M059J (cell line): ENCODE data around the gene RNF169. TPM values are rescaled to one million over a fixed set of nuclear protein-coding genes. Genes with fewer than 3 reads are reported as not detected.
A peak's percentile ranks its signal among the peaks of the same experiment; 100 is the strongest.
"Not testable (repeated sequence)": the region's sequence is repeated elsewhere in the genome, so short reads cannot be mapped to it uniquely, and the experiment has no call there.

Source experiments
- DNase-seq: peaks from one replicate; pipeline ENCODE4 v3.0.0-alpha.2; 2012; ENCODE audit warnings: low read depth
- total RNA-seq: library from RNA; depleted of rRNA; stranded (reverse); fragments of >200 nt; shearing (Covaris generic); gene quantifications from 2 replicates; pipeline ENCODE4 v1.2.3, GENCODE V29; 2014

The RNF169 gene
- total RNA-seq, 1 experiment from 2014 or later: 16.9 TPM

GRCh38 chr11:74824285-74824982 is 75.8 kb downstream of the RNF169 start:
- DNase-seq: no peak

- not testable (repeated sequence) for DNase-seq
Measured at GRCh38 chr11:74825596-74825995, 76.9 kb downstream of the RNF169 start.

- DNase-seq: no peak
Measured at GRCh38 chr11:74826901-74827300, 78.3 kb downstream of the RNF169 start.

GRCh38 chr11:74837191-74837590 is 88.5 kb downstream of the RNF169 start:
- no peak for DNase-seq

- no peak for DNase-seq
Measured at GRCh38 chr11:74838188-74838587, 89.5 kb downstream of the RNF169 start.

- DNase-seq: no peak
Measured at GRCh38 chr11:74839446-74839845, 90.8 kb downstream of the RNF169 start.

GRCh38 chr11:74839971-74840370 is 91.3 kb downstream of the RNF169 start:
- DNase-seq: no peak

- no peak for DNase-seq
Measured at GRCh38 chr11:74840486-74840885, 91.8 kb downstream of the RNF169 start.

GRCh38 chr11:74842967-74843366 is 94.3 kb downstream of the RNF169 start:
- no peak for DNase-seq

GRCh38 chr11:74844072-74844471 is 95.4 kb downstream of the RNF169 start:
- DNase-seq: no peak

- no peak for DNase-seq
Measured at GRCh38 chr11:74844865-74845264, 96.2 kb downstream of the RNF169 start.

GRCh38 chr11:74845978-74846517 is 97.4 kb downstream of the RNF169 start:
- DNase-seq: no peak

GRCh38 chr11:74846770-74847169 is 98.1 kb downstream of the RNF169 start:
- DNase-seq: no peak

- no peak for DNase-seq
Measured at GRCh38 chr11:74847395-74847794, 98.7 kb downstream of the RNF169 start.

- DNase-seq: no peak
Measured at GRCh38 chr11:74847895-74848294, 99.2 kb downstream of the RNF169 start.

GRCh38 chr11:74849525-74850391 is 101.1 kb downstream of the RNF169 start:
- peak; percentile 80 for DNase-seq

GRCh38 chr11:74853223-74853622 is 104.6 kb downstream of the RNF169 start:
- DNase-seq: no peak

- DNase-seq: no peak
Measured at GRCh38 chr11:74860743-74861142, 112.1 kb downstream of the RNF169 start.

GRCh38 chr11:74863410-74863809 is 114.8 kb downstream of the RNF169 start:
- no peak for DNase-seq

GRCh38 chr11:74866557-74866956 is 117.9 kb downstream of the RNF169 start:
- no peak for DNase-seq

GRCh38 chr11:74870485-74870884 is 121.8 kb downstream of the RNF169 start:
- DNase-seq: no peak

- DNase-seq: no peak
Measured at GRCh38 chr11:74871037-74871436, 122.4 kb downstream of the RNF169 start.

- DNase-seq: no peak
Measured at GRCh38 chr11:74877132-74877531, 128.5 kb downstream of the RNF169 start.
